ENCODE measurements around the gene MPDZ. TPM values are rescaled to one million over a fixed set of nuclear protein-coding genes. Genes with fewer than 3 reads are reported as not detected.

MPDZ gene
- total RNA-seq, 1 experiment from 2014 or later: 0.12 TPM

GRCh38 chr9:13140843-13141592, 138.5 kb downstream of the MPDZ start:
- Histone ChIP-seq H3K4me2 (ENCODE audit: low read length) (no peak overlapping the region), H3K9me2 (ENCODE audit: insufficient read depth) (no peaks in the 10 kb centered on the region), H3K27ac (ENCODE audit: low read depth, low read length) (no peak overlapping the region), H3K27me3 (ENCODE audit: insufficient read depth, low read length) (0 out of 2 replicates have a peak, but pooled peaks cover 6% of the 10 kb centered on the region), H3K9ac (ENCODE audit: low read length) (no peak overlapping the region), H4K20me1 (ENCODE audit: insufficient read depth) (no peaks in the 10 kb centered on the region), H2AFZ (ENCODE audit: low read depth, low read length, poor library complexity, severe bottlenecking) (no peak overlapping the region), H3K79me2 (ENCODE audit: insufficient read depth, low read length) (no peaks in the 10 kb centered on the region), H3K36me3 (ENCODE audit: control insufficient read depth in 1 of 2, insufficient read depth in 2 of 2, low read length in 2 of 2) (no peaks in the 10 kb centered on the region), H3K4me1 (ENCODE audit: control insufficient read depth in 1 of 2, insufficient read depth in 2 of 2, low read length in 2 of 2) (no peaks in the 10 kb centered on the region), H3K9me3 (ENCODE audit: control insufficient read depth in 1 of 2, insufficient read depth in 1 of 2, low read depth in 1 of 2, low read length in 2 of 2) (no peaks in the 10 kb centered on the region), H3K4me3 (replicated peaks in 1 of 2; ENCODE audit: low read depth in 1 of 2, low read length in 2 of 2) (no peak overlapping the region)
- POLR2A ChIA-PET: no interaction called here
- CTCF ChIA-PET: no interaction called here
- no TSS peak for BruUV-seq (replicated peaks)
- RAD21 ChIA-PET (ENCODE audit: low non-redundant PET in 1 of 2, low total read pairs in 2 of 2, uncharacterized antibody in 2 of 2, unreplicated experiment in 2 of 2): no interaction called here
- DNase-seq (ENCODE audit: low read depth, low spot score): no peak
- intact Hi-C loops (cut with micrococcal nuclease): no loop called here
- ATAC-seq: no peak
- no peak for TF ChIP-seq CBX3 (IDR thresholded peaks at IDR 0.05; ENCODE audit: low read depth)
- TF ChIP-seq JUND (IDR thresholded peaks at IDR 0.05): no peak
- TF ChIP-seq RAD21 (IDR thresholded peaks at IDR 0.05; ENCODE audit: low read depth): no peak
- TF ChIP-seq ZFX (IDR thresholded peaks at IDR 0.05): no peak
- TF ChIP-seq ELF1 (IDR thresholded peaks at IDR 0.05; ENCODE audit: borderline replicate concordance, low read depth): no peak
- no peak for TF ChIP-seq FOSL1 (IDR thresholded peaks at IDR 0.05; ENCODE audit: low read depth)
- no peak for TF ChIP-seq ZNF274 (IDR thresholded peaks at IDR 0.05; ENCODE audit: low read depth, low read length)
- TF ChIP-seq SIN3A (IDR thresholded peaks at IDR 0.05; ENCODE audit: low read depth): no peak
- TF ChIP-seq TCF7L2 (IDR thresholded peaks at IDR 0.05; ENCODE audit: borderline replicate concordance, extremely low read depth, insufficient read depth, insufficient read length): no peak
- TF ChIP-seq, protein P1, sequence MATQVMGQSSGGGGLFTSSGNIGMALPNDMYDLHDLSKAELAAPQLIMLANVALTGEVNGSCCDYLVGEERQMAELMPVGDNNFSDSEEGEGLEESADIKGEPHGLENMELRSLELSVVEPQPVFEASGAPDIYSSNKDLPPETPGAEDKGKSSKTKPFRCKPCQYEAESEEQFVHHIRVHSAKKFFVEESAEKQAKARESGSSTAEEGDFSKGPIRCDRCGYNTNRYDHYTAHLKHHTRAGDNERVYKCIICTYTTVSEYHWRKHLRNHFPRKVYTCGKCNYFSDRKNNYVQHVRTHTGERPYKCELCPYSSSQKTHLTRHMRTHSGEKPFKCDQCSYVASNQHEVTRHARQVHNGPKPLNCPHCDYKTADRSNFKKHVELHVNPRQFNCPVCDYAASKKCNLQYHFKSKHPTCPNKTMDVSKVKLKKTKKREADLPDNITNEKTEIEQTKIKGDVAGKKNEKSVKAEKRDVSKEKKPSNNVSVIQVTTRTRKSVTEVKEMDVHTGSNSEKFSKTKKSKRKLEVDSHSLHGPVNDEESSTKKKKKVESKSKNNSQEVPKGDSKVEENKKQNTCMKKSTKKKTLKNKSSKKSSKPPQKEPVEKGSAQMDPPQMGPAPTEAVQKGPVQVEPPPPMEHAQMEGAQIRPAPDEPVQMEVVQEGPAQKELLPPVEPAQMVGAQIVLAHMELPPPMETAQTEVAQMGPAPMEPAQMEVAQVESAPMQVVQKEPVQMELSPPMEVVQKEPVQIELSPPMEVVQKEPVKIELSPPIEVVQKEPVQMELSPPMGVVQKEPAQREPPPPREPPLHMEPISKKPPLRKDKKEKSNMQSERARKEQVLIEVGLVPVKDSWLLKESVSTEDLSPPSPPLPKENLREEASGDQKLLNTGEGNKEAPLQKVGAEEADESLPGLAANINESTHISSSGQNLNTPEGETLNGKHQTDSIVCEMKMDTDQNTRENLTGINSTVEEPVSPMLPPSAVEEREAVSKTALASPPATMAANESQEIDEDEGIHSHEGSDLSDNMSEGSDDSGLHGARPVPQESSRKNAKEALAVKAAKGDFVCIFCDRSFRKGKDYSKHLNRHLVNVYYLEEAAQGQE (IDR thresholded peaks at IDR 0.05; ENCODE audit: low read depth): no peak
- no peak for TF ChIP-seq SP1 (IDR thresholded peaks at IDR 0.05; ENCODE audit: low read depth)
- TF ChIP-seq SRF (IDR thresholded peaks at IDR 0.05; ENCODE audit: low read depth): no peak
- no peak for TF ChIP-seq EGR1 (IDR thresholded peaks at IDR 0.05; ENCODE audit: low read depth)
- no peak for TF ChIP-seq EZH2phosphoT487 (IDR thresholded peaks at IDR 0.05; ENCODE audit: borderline replicate concordance)
- TF ChIP-seq, protein P2, sequence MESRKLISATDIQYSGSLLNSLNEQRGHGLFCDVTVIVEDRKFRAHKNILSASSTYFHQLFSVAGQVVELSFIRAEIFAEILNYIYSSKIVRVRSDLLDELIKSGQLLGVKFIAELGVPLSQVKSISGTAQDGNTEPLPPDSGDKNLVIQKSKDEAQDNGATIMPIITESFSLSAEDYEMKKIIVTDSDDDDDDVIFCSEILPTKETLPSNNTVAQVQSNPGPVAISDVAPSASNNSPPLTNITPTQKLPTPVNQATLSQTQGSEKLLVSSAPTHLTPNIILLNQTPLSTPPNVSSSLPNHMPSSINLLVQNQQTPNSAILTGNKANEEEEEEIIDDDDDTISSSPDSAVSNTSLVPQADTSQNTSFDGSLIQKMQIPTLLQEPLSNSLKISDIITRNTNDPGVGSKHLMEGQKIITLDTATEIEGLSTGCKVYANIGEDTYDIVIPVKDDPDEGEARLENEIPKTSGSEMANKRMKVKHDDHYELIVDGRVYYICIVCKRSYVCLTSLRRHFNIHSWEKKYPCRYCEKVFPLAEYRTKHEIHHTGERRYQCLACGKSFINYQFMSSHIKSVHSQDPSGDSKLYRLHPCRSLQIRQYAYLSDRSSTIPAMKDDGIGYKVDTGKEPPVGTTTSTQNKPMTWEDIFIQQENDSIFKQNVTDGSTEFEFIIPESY (IDR thresholded peaks at IDR 0.05; ENCODE audit: extremely low read depth, insufficient replicate concordance, low read length): no peak

Data from HCT116 (cell line).